ENCODE results near the gene ZNF227.

DNA sequence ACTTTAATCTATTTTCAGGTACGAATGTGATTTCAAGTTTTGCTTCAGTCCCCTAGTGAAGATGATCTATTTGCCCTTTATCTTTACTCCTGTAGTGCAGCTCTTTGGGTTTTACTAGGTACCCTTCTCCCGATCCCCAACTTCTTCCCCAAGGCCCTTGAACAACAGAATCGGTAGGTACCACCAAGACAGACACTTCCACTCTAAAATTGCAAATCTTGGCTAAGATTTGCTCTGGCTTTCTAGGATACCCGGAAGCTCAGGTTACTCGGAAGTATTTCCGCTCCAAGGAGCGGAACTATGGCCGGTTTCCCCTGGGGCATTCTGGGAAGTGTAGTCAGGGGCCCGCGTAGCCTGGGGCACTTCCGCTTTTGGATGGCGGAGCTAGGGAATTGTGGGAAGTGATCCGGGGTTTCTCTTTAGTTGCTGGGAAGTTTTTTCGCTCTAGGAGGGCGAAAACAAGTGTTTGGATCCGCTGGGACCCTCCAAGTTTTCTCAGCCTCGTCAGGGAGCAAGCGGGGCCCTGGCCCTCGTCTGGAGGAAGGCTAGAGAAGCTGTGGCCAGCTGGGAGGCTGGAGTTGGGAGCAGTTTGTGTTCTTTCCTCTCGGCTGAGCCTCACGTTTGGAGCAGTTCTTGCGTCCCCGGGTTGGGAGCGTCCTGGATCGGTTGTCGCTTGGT is 5.1 kb upstream of the ZNF227 start:
- peak in 1 of 2 donors; percentile 47 for TF ChIP-seq POLR2A (IDR thresholded peaks at IDR 0.05)
- TF ChIP-seq, protein P1, sequence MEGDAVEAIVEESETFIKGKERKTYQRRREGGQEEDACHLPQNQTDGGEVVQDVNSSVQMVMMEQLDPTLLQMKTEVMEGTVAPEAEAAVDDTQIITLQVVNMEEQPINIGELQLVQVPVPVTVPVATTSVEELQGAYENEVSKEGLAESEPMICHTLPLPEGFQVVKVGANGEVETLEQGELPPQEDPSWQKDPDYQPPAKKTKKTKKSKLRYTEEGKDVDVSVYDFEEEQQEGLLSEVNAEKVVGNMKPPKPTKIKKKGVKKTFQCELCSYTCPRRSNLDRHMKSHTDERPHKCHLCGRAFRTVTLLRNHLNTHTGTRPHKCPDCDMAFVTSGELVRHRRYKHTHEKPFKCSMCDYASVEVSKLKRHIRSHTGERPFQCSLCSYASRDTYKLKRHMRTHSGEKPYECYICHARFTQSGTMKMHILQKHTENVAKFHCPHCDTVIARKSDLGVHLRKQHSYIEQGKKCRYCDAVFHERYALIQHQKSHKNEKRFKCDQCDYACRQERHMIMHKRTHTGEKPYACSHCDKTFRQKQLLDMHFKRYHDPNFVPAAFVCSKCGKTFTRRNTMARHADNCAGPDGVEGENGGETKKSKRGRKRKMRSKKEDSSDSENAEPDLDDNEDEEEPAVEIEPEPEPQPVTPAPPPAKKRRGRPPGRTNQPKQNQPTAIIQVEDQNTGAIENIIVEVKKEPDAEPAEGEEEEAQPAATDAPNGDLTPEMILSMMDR (IDR thresholded peaks at IDR 0.05): no peak
